Measurements from ENCODE around the gene CIAO3.

CIAO3 gene

DNA sequence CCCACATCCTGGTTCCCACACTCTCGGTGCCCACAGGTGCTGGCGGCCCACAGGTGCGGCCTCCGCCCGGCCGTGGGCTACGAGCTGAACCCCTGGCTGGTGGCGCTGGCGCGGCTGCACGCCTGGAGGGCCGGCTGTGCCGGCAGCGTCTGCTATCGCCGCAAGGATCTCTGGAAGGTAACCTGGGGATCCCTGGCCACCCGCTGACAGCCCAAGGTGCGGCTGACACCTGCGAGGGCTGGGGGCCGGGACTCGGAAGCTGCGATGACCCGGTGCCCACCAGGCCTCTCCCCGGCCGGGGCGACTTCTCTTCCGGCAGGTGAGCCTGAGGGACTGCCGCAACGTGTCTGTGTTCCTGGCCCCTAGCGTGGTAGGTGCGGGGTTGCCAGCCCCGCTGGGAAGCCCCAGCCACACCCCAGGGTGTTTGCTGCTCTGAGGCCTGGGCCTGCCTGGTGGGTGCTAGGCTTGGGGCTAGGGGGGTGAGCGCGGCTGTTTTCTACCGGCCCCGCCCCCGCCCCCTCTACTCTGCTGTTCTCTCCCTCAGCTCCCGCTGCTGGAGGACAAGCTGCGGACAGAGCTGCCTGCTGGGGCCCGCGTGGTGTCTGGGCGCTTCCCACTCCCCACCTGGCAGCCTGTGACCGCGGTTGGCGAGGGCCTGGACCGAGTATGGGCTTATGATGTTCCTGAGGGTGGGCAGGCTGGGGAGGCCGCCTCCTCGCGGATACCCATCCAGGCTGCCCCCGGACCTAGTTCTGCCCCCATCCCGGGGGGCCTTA lies 18.8 kb downstream of the CIAO3 start:
- H3K4me3 ChIP-seq (replicated peaks; ENCODE audit: low read depth, low read length) = peak overlapping the region; percentile 73
- no peak for TF ChIP-seq CTCF (IDR thresholded peaks at IDR 0.05; ENCODE audit: low read depth, low read length, missing control alignments)
- no peak for DNase-seq (ENCODE audit: extremely low read depth, low read depth)

- no peak for DNase-seq (ENCODE audit: extremely low read depth, low read depth)
Measured at GRCh38 chr16:720990-721764, 19.6 kb downstream of the CIAO3 start, which contains the start of gene ANTKMT. Gene ANTKMT, plus strand, starts transcription at chr16:721146. Its CDS starts 129 bp downstream, at chr16:721275.

DNA sequence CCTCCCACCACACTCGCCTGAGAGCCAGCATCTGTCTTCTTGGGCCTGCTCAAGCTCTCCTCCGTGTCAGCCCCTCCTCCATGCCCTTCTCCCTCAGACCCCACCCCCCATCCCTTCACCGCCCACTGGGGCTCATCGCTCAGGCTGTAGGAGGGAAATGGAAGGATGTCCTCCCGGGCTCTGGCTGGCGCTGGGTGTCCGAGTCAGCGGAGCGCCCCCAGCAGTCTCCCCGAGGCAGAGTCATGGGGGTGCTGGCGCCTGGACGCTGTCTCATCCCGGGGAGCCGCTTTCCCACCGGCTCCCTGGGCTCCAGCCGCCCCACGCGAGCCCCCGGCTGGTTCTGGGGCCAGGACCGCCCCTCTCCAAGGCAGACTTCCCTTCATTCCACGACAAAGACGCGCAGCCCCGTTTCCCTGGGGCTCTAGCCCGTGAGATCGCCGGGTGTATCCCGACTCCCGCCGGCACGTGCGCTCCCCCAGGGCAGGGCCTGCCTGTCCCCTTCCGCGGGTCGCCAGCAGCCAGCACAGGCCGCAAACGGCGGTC lies 20.3 kb downstream of the CIAO3 start:
- TF ChIP-seq CTCF (IDR thresholded peaks at IDR 0.05; ENCODE audit: low read depth, low read length, missing control alignments) = peak; percentile 23
- H3K4me3 ChIP-seq (replicated peaks; ENCODE audit: low read depth, low read length) = peak overlapping the region; percentile 73
- no peak for DNase-seq (ENCODE audit: extremely low read depth, low read depth)

More at GRCh38 chr16:720990-721764, 19.6 kb downstream of the CIAO3 start, which contains the start of gene ANTKMT:
- H3K4me3 ChIP-seq (replicated peaks; ENCODE audit: low read depth, low read length) = peak within 1 kb of the TSS; percentile 73
- TF ChIP-seq CTCF (IDR thresholded peaks at IDR 0.05; ENCODE audit: low read depth, low read length, missing control alignments) = no peak

DNA sequence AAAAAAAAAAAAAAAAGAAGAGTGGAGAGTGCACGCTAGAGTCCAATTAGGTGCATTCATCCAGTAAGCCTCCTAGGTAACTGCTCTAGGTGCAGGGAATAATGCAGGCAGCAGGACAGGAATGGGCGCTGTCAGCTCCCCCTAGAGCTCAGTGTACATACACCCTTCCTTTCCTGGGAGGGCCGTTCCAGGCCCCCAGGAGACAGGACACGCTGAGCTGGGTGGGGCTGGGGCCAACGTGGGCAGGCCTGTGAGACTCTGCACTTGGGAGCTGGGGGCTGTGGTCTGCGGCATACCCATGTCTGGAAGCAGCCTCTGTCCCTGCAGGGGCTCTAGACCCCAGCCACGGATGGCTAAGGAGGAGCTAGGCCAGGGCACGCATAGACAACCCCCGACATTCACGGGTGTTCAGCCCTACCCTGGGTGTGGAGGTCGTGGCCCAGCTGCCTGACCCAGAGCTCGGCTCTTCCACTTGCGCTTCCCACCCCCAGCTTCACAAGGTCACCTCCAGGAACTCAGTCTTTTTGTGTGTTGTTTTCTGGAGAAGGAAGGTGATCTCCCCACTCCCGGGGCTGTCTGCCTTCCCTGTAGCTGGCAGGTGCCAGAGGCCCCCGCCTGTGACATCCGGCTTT lies 20.9 kb downstream of the CIAO3 start:
- TF ChIP-seq CTCF (IDR thresholded peaks at IDR 0.05; ENCODE audit: low read depth, low read length, missing control alignments) = peak; percentile 30
- DNase-seq (ENCODE audit: extremely low read depth, low read depth) = no peak
- peak overlapping the region; percentile 73 for H3K4me3 ChIP-seq (replicated peaks; ENCODE audit: low read depth, low read length)

DNA sequence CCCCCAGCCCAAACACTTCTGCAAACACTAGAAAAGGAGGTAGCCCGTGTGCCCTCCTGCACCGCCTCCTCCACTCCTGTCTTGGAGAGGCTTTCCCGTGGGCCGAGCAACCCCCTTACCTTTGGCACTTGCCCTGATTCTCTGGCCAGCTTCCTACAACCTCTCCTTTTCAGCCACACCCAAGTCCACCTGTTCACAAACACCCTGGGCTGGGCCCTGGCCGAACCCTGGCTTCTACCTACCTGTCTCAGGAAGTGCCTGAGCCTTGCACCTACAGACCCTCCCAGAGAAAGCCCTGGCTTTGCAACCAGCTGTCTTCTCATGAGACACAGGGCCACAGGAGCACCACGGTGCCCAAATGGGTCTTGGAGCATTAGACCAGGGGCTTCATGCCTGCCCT lies 21.9 kb downstream of the CIAO3 start:
- no peak for TF ChIP-seq CTCF (IDR thresholded peaks at IDR 0.05; ENCODE audit: low read depth, low read length, missing control alignments)
- H3K4me3 ChIP-seq (replicated peaks; ENCODE audit: low read depth, low read length) = no peak overlapping the region
- no peak for DNase-seq (ENCODE audit: extremely low read depth, low read depth)

DNA sequence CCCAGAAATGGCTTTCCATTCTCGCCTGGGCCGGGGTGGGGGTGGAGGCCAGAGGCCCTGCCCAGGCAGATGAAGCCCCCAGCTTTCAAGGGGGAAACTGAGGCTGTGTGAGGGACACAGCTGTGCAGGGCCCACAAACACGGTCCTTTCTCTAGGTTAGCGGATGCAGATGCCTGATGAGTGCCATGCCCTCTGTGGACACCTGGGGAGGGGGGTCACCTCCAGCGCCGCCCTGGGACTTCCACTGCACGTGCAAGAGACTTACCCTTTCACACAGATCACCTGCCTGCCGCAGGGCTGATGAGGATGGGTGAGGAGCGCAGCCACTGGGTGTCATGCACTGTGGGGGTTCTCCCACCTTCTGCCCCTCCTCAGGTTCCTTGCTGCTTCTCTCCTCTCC lies 22.4 kb downstream of the CIAO3 start:
- DNase-seq (ENCODE audit: extremely low read depth, low read depth) = no peak
- no peak for TF ChIP-seq CTCF (IDR thresholded peaks at IDR 0.05; ENCODE audit: low read depth, low read length, missing control alignments)
- H3K4me3 ChIP-seq (replicated peaks; ENCODE audit: low read depth, low read length) = no peak overlapping the region

Data from HFF-Myc (cell line).